Panc1 (cell line): ENCODE results near the gene GFY. TPM values are rescaled to one million over a fixed set of nuclear protein-coding genes. Genes with fewer than 3 reads are reported as not detected.

Experiments used
- ATAC-seq: fragments of 200-7000 bp; cut with Tn5 transposase; 2 replicates; pipeline ENCODE4 v1.9.1; 2020; ENCODE audit warnings: mild to moderate bottlenecking, moderate library complexity
- BruUV-seq: library from RNA; stranded (reverse); fragments of 400-500 nt; replicated peaks from 2 replicates; lab custom pipeline; 2021; lab: Mats Ljungman, UMichigan
- CTCF ChIA-PET: fragments of 300-600 bp; sonication (Branson Sonifier 250); formaldehyde crosslinking; loops from one replicate; lab custom pipeline; 2022; ENCODE audit warnings: antibody characterized with exemption; lab: Charles Lee
- POLR2A ChIA-PET: fragments of 300-600 bp; sonication (Branson Sonifier 250); formaldehyde crosslinking; loops from one replicate; lab custom pipeline; 2022; ENCODE audit warnings: antibody characterized with exemption; lab: Charles Lee
- DNase-seq: peaks from one replicate; pipeline ENCODE4 v3.0.0-alpha.2; 2010; ENCODE audit warnings: low read depth, low spot score
- H3K27ac ChIP-seq: 2 replicates; pipeline ENCODE4 v1.5.1; 2011; ENCODE audit warnings: mild to moderate bottlenecking, low read length, inconsistent platforms
- H3K27me3 ChIP-seq: fragments of 200-500 bp; sonication (Bioruptor generic); 2 replicates; pipeline ENCODE4 v1.6.0; 2014; ENCODE audit warnings: low read length, inconsistent platforms; ENCODE audit not compliant: control insufficient read depth, insufficient read depth
- H3K36me3 ChIP-seq: fragments of 200-500 bp; sonication (Bioruptor generic); 2 replicates; pipeline ENCODE4 v1.5.1; 2014; ENCODE audit warnings: inconsistent platforms, mild to moderate bottlenecking, low read length, moderate library complexity; ENCODE audit not compliant: control insufficient read depth, insufficient read depth
- H3K4me1 ChIP-seq: 2 replicates; pipeline ENCODE4 v1.5.1; 2011; ENCODE audit warnings: inconsistent platforms, mild to moderate bottlenecking, low read length, moderate library complexity; ENCODE audit not compliant: control insufficient read depth, insufficient read depth
- H3K4me3 ChIP-seq, 2 experiments: 2 replicates each; pipeline ENCODE4 v1.5.1; 2011 to 2012; ENCODE audit warnings: low read depth in 2 of 2, low read length in 2 of 2, mild to moderate bottlenecking in 2 of 2, inconsistent platforms in 1 of 2, moderate library complexity in 1 of 2
- H3K9me3 ChIP-seq: fragments of 200-500 bp; sonication (Bioruptor generic); 2 replicates; pipeline ENCODE4 v1.5.1; 2014; ENCODE audit warnings: low read depth, mild to moderate bottlenecking, inconsistent platforms, low read length, moderate library complexity; ENCODE audit not compliant: control insufficient read depth, insufficient read depth
- POLR2AphosphoS5 ChIP-seq: IDR thresholded peaks from 2 replicates; pipeline ENCODE4 v1.6.1; 2012; ENCODE audit warnings: mild to moderate bottlenecking, low read depth, low read length, moderate library complexity
- SIN3A ChIP-seq: IDR thresholded peaks from 2 replicates; pipeline ENCODE4 v1.6.1; 2012; ENCODE audit warnings: low read depth, mild to moderate bottlenecking, low read length, moderate library complexity, borderline replicate concordance; ENCODE audit not compliant: insufficient read depth
- TCF7L2 ChIP-seq: IDR thresholded peaks from 2 replicates; pipeline ENCODE4 v1.6.1; 2011; ENCODE audit warnings: mild to moderate bottlenecking, low read depth, low read length, inconsistent platforms
- in situ Hi-C: cut with HindIII; loops from 2 replicates; pipeline ENCODE4 v1.10.0; 2016; ENCODE audit warnings: low sequenced_read_pairs, low pct_unique_long_range_greater_than_20kb
- intact Hi-C: fragments of 100-400 bp; cut with micrococcal nuclease; formaldehyde crosslinking; loops from one replicate; pipeline ENCODE4 v1.10.0; 2022; ENCODE audit not compliant: unreplicated experiment
- total RNA-seq: library from RNA; stranded (reverse); gene quantifications from one replicate; pipeline ENCODE4 v1.2.1, GENCODE V29; 2021; ENCODE audit not compliant: unreplicated experiment
- TF ChIP-seq, protein P1 (sequence below), 2 experiments: IDR thresholded peaks; 2 replicates each; pipeline ENCODE4 v1.6.1; 2011 to 2012; ENCODE audit warnings: low read depth in 2 of 2, control low read depth in 1 of 2, low read length in 1 of 2, mild to moderate bottlenecking in 1 of 2, moderate library complexity in 1 of 2; ENCODE audit not compliant: insufficient read depth in 1 of 2
- TF ChIP-seq, protein P2 (sequence below): fragments of 450-650 bp; IDR thresholded peaks from 2 replicates; pipeline ENCODE4 v1.5.1; 2017; ENCODE audit warnings: mild to moderate bottlenecking

The GFY gene
- total RNA-seq, 1 experiment from 2014 or later: not detected

DNA sequence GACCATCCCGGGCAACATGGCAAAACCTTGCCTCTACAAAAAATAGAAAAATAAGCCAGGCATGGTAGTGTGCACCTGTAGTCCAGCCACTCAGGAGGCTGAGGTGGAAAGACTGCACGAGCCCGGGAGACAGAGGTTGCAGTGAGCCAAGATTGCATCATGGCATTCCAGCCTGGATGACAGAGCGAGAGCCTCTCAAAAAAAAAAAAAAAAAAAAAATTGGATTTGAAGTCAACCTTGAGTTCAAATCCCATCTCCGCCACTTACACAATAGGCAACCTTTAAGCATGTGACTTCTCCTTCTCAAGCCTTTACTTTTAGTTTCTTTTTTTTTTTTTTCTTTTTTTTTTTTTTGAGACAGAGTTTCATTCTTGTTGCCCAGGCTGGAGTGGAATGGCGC is 25.2 kb upstream of the GFY start:
- H3K27ac ChIP-seq: no peak overlapping the region
- TF ChIP-seq, protein P1, sequence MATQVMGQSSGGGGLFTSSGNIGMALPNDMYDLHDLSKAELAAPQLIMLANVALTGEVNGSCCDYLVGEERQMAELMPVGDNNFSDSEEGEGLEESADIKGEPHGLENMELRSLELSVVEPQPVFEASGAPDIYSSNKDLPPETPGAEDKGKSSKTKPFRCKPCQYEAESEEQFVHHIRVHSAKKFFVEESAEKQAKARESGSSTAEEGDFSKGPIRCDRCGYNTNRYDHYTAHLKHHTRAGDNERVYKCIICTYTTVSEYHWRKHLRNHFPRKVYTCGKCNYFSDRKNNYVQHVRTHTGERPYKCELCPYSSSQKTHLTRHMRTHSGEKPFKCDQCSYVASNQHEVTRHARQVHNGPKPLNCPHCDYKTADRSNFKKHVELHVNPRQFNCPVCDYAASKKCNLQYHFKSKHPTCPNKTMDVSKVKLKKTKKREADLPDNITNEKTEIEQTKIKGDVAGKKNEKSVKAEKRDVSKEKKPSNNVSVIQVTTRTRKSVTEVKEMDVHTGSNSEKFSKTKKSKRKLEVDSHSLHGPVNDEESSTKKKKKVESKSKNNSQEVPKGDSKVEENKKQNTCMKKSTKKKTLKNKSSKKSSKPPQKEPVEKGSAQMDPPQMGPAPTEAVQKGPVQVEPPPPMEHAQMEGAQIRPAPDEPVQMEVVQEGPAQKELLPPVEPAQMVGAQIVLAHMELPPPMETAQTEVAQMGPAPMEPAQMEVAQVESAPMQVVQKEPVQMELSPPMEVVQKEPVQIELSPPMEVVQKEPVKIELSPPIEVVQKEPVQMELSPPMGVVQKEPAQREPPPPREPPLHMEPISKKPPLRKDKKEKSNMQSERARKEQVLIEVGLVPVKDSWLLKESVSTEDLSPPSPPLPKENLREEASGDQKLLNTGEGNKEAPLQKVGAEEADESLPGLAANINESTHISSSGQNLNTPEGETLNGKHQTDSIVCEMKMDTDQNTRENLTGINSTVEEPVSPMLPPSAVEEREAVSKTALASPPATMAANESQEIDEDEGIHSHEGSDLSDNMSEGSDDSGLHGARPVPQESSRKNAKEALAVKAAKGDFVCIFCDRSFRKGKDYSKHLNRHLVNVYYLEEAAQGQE (IDR thresholded peaks at IDR 0.05; ENCODE audit: insufficient read depth in 1 of 2, low read depth in 2 of 2, low read length in 1 of 2): no peak
- TF ChIP-seq TCF7L2: no peak
- no peak for TF ChIP-seq SIN3A
- no peaks in the 10 kb centered on the region for H3K4me1 ChIP-seq
- ChIA-PET CTCF (no interaction called here), POLR2A (no interaction called here)
- no peak overlapping the region for H3K4me3 ChIP-seq
- no TSS peak for BruUV-seq
- H3K27me3 ChIP-seq: no peaks in the 10 kb centered on the region
- DNase-seq (no peak), ATAC-seq (no peak)
- in situ Hi-C loops: no loop called here
- intact Hi-C loops: no loop called here
- no peaks in the 10 kb centered on the region for H3K36me3 ChIP-seq
- no peaks in the 10 kb centered on the region for H3K9me3 ChIP-seq

DNA sequence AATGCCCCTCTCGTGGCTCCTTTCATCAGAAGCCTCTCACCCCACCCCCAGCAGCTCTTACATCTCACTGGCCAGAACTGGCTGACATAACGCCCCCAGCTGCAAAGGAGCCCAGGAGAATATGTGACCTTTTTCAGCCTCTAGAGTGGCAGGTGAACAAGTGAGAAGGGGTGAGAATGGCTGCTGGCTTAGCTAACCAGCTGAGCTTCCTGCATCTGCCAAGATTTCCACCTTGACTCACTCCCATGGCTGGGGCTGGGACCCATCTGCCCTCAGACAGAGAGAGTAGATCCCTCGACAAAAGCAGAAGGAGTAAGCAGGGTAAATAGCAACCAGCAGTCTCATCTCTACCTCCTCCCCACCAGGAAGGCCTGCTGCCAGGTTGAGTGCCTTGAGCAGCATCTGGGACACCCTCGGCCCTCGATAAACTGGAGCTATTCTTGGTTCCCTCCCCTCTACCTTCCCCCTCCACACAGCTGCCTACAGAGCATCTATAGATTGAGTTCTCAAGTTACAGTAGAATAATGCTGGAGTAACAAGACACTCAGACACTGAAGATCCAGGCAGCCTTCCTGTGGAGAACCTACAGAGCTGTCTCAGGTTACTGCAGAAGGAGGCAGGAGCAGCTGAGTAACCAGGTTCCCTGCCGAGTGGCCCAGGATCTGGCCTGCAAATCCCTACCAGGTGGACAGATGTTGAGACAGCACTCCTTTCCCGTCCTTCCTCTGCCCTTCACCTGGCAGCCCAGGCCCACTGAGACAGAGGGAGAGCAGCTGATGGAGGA is 21.6 kb upstream of the GFY start:
- H3K27ac ChIP-seq: no peak overlapping the region
- no peaks in the 10 kb centered on the region for H3K27me3 ChIP-seq
- no peaks in the 10 kb centered on the region for H3K9me3 ChIP-seq
- H3K36me3 ChIP-seq: no peaks in the 10 kb centered on the region
- H3K4me1 ChIP-seq: no peaks in the 10 kb centered on the region
- ChIA-PET CTCF (no interaction called here), POLR2A (no interaction called here)
- no peak for TF ChIP-seq TCF7L2
- TF ChIP-seq, protein P2, sequence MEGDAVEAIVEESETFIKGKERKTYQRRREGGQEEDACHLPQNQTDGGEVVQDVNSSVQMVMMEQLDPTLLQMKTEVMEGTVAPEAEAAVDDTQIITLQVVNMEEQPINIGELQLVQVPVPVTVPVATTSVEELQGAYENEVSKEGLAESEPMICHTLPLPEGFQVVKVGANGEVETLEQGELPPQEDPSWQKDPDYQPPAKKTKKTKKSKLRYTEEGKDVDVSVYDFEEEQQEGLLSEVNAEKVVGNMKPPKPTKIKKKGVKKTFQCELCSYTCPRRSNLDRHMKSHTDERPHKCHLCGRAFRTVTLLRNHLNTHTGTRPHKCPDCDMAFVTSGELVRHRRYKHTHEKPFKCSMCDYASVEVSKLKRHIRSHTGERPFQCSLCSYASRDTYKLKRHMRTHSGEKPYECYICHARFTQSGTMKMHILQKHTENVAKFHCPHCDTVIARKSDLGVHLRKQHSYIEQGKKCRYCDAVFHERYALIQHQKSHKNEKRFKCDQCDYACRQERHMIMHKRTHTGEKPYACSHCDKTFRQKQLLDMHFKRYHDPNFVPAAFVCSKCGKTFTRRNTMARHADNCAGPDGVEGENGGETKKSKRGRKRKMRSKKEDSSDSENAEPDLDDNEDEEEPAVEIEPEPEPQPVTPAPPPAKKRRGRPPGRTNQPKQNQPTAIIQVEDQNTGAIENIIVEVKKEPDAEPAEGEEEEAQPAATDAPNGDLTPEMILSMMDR: no peak
- no peak for TF ChIP-seq SIN3A
- TF ChIP-seq, protein P1 (IDR thresholded peaks at IDR 0.05; ENCODE audit: insufficient read depth in 1 of 2, low read depth in 2 of 2, low read length in 1 of 2): no peak
- no peak for TF ChIP-seq POLR2AphosphoS5
- DNase-seq (no peak), ATAC-seq (no peak)
- in situ Hi-C loops (no loop called here), intact Hi-C loops (no loop called here)
- BruUV-seq: no TSS peak
- H3K4me3 ChIP-seq: no peak overlapping the region
